Type B pancreatic cell (in vitro differentiated cells): ENCODE data around the gene RIN3. TPM values are rescaled to one million over a fixed set of nuclear protein-coding genes. Genes with fewer than 3 reads are reported as not detected.

Experiments used
- DNase-seq: peaks from one replicate; pipeline ENCODE4 v3.0.0; 2021; ENCODE audit warnings: mixed read lengths; ENCODE audit not compliant: unreplicated experiment; ENCODE audit errors: extremely low spot score
- H3K27ac Mint-ChIP-seq: 2 replicates; pipeline ENCODE4 v1.8.0; 2021; ENCODE audit warnings: mild to moderate bottlenecking, mixed read lengths
- H3K27me3 Mint-ChIP-seq: 2 replicates; pipeline ENCODE4 v1.8.0; 2021; ENCODE audit warnings: mixed read lengths
- H3K36me3 Mint-ChIP-seq: 2 replicates; pipeline ENCODE4 v1.8.0; 2021; ENCODE audit warnings: mixed read lengths
- H3K4me1 Mint-ChIP-seq: one replicate; pipeline ENCODE4 v1.8.0; 2021; ENCODE audit warnings: mixed read lengths; ENCODE audit not compliant: unreplicated experiment
- H3K4me3 Mint-ChIP-seq: 2 replicates; pipeline ENCODE4 v1.8.0; 2021; ENCODE audit warnings: mild to moderate bottlenecking, mixed read lengths
- H3K9me3 Mint-ChIP-seq: 2 replicates; pipeline ENCODE4 v1.8.0; 2021; ENCODE audit warnings: mixed read lengths
- CTCF ChIP-seq: fragments of 200-600 bp; sonication (generic); conservative IDR thresholded peaks from 2 replicates; pipeline ENCODE4 v1.5.0; 2021; ENCODE audit warnings: antibody characterized with exemption, mild to moderate bottlenecking
- total RNA-seq: library from RNA; stranded (reverse); gene quantifications from 2 replicates; pipeline ENCODE4 v1.2.1, GENCODE V29; 2021; ENCODE audit warnings: low replicate concordance

RIN3 gene
- total RNA-seq, 1 donor from 2014 or later: 12.9 TPM

GRCh38 chr14:92557544-92557912 is 43.9 kb downstream of the RIN3 start:
- Mint-ChIP-seq H3K9me3 (no peaks in the 10 kb centered on the region), H3K36me3 (peaks cover 3% of the 10 kb centered on the region), H3K27ac (no peak overlapping the region), H3K4me3 (no peak overlapping the region), H3K27me3 (peaks cover 3% of the 10 kb centered on the region), H3K4me1 (peaks cover 3% of the 10 kb centered on the region)
- no peak for DNase-seq
- no peak for TF ChIP-seq CTCF

- H3K27me3 Mint-ChIP-seq: no peaks in the 10 kb centered on the region
- H3K27ac Mint-ChIP-seq: no peak overlapping the region
- DNase-seq: no peak
- no peak overlapping the region for H3K4me3 Mint-ChIP-seq
- H3K4me1 Mint-ChIP-seq: peaks cover 3% of the 10 kb centered on the region
- H3K9me3 Mint-ChIP-seq: no peaks in the 10 kb centered on the region
- TF ChIP-seq CTCF: no peak
- peaks cover 3% of the 10 kb centered on the region for H3K36me3 Mint-ChIP-seq
Observed at GRCh38 chr14:92558319-92558718, 44.7 kb downstream of the RIN3 start.

- no peak overlapping the region for H3K27ac Mint-ChIP-seq
- no peaks in the 10 kb centered on the region for H3K27me3 Mint-ChIP-seq
- DNase-seq: no peak
- H3K9me3 Mint-ChIP-seq: no peaks in the 10 kb centered on the region
- no peak for TF ChIP-seq CTCF
- peaks cover 8% of the 10 kb centered on the region for H3K4me1 Mint-ChIP-seq
- H3K4me3 Mint-ChIP-seq: no peak overlapping the region
- peaks cover 3% of the 10 kb centered on the region for H3K36me3 Mint-ChIP-seq
Observed at GRCh38 chr14:92559486-92559885, 45.9 kb downstream of the RIN3 start.

- H3K36me3 Mint-ChIP-seq: peaks cover 5% of the 10 kb centered on the region
- no peak overlapping the region for H3K27ac Mint-ChIP-seq
- no peaks in the 10 kb centered on the region for H3K27me3 Mint-ChIP-seq
- H3K4me1 Mint-ChIP-seq: peaks cover 13% of the 10 kb centered on the region
- H3K4me3 Mint-ChIP-seq: no peak overlapping the region
- no peak for DNase-seq
- TF ChIP-seq CTCF: no peak
- H3K9me3 Mint-ChIP-seq: no peaks in the 10 kb centered on the region
Observed at GRCh38 chr14:92560106-92560865, 46.7 kb downstream of the RIN3 start.

GRCh38 chr14:92561906-92562479 is 48.4 kb downstream of the RIN3 start:
- Mint-ChIP-seq H3K36me3 (peaks cover 5% of the 10 kb centered on the region), H3K4me3 (no peak overlapping the region), H3K27me3 (no peaks in the 10 kb centered on the region), H3K4me1 (peaks cover 16% of the 10 kb centered on the region), H3K27ac (no peak overlapping the region), H3K9me3 (no peaks in the 10 kb centered on the region)
- TF ChIP-seq CTCF: no peak
- DNase-seq: no peak
